ENCODE measurements around the gene OSBP2.

DNA sequence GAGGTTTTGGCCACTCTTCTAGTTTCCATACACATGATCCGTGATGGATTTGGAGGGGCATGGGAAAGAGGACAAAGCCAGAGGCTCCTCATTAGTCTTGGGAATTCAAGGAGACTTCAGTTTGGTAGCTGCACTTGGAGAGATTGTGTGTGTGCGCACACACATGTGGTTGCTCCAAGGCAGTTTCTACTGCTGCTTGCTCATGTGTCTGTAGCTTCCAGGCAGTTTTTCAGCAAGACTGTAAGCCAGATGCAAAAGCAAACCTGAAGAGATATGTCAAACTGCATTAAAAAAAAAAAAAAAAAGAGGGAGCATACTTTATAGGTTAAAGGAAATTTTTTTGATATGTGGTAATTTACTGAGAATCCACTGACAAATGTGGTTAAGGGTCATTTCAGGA lies 95.7 kb downstream of the OSBP2 start:
- no peak for TF ChIP-seq CTCF (IDR thresholded peaks at IDR 0.05)
- no peak for TF ChIP-seq POLR2A (IDR thresholded peaks at IDR 0.05)

Measured in testis (tissue), 2 donors.